MCF 10A (cell line): ENCODE data around the gene CACNA2D2. TPM values are rescaled to one million over a fixed set of nuclear protein-coding genes. Genes with fewer than 3 reads are reported as not detected.

Source experiments
- BruUV-seq: library from RNA; stranded (reverse); fragments of 400-500 nt; replicated peaks from 2 replicates; lab custom pipeline; 2021; lab: Mats Ljungman, UMichigan
- CTCF ChIA-PET: fragments of 300-600 bp; sonication (Branson Sonifier 250); formaldehyde crosslinking; extraction: SDS; loops from one replicate; lab custom pipeline; 2021; ENCODE audit warnings: antibody characterized with exemption, inconsistent platforms; lab: Yijun Ruan, JAX
- POLR2A ChIA-PET: fragments of 300-600, 350-650 bp; sonication (Branson Sonifier 250); formaldehyde crosslinking; extraction: SDS; loops from one replicate; lab custom pipeline; 2020; ENCODE audit warnings: antibody characterized with exemption, inconsistent platforms; lab: Yijun Ruan, JAX
- DNase-seq: peaks from one replicate; pipeline ENCODE4 v3.0.0-alpha.2; 2018; ENCODE audit not compliant: unreplicated experiment
- H3K27ac Mint-ChIP-seq: one replicate; pipeline ENCODE4 v1.8.0; 2022; ENCODE audit warnings: mild to moderate bottlenecking, low read depth, mixed read lengths; ENCODE audit not compliant: unreplicated experiment
- H3K27me3 Mint-ChIP-seq: one replicate; pipeline ENCODE4 v1.8.0; 2022; ENCODE audit warnings: mixed read lengths; ENCODE audit not compliant: insufficient read depth, unreplicated experiment
- H3K36me3 Mint-ChIP-seq: one replicate; pipeline ENCODE4 v1.8.0; 2022; ENCODE audit warnings: mild to moderate bottlenecking, moderate library complexity, mixed read lengths; ENCODE audit not compliant: insufficient read depth, unreplicated experiment
- H3K4me1 Mint-ChIP-seq: one replicate; pipeline ENCODE4 v1.8.0; 2022; ENCODE audit warnings: mixed read lengths; ENCODE audit not compliant: insufficient read depth, unreplicated experiment
- H3K4me3 Mint-ChIP-seq: one replicate; pipeline ENCODE4 v1.8.0; 2022; ENCODE audit warnings: mild to moderate bottlenecking, moderate library complexity, mixed read lengths; ENCODE audit not compliant: unreplicated experiment
- H3K9me3 Mint-ChIP-seq: one replicate; pipeline ENCODE4 v1.8.0; 2022; ENCODE audit warnings: mixed read lengths; ENCODE audit not compliant: unreplicated experiment
- intact Hi-C: fragments of 100-400 bp; cut with micrococcal nuclease; formaldehyde crosslinking; loops from 2 replicates; pipeline ENCODE4 v1.14.1; 2022
- total RNA-seq: library from RNA; stranded (reverse); gene quantifications from 2 replicates; pipeline ENCODE4 v1.2.3, GENCODE V29; 2022
- TF ChIP-seq, protein P1 (sequence below): fragments of 200-600 bp; IDR thresholded peaks from one replicate; pipeline ENCODE4 v1.8.0; 2022; ENCODE audit warnings: antibody characterized with exemption, mild to moderate bottlenecking; ENCODE audit not compliant: unreplicated experiment

The CACNA2D2 gene
- total RNA-seq, 1 experiment from 2014 or later, result not detected

DNA sequence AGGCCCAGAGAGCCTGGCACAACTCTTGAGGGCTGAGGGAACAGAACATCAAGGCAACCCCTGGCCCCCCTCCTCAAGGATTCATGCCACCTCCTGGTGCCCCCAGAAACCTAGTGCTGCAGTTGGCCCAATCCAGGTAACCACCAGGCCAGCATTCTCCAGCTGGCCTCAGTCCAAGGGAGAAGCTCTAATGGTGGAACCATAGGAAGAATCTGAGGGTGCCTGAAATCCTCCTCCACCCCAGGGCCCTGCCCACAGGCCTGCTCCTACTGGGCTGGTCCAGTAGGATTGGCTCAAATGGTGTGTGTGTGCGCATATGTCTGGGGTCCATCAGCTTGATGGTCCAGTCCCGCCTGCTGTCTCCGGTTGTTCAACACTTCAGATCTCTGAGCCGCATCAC, 188.6 kb downstream of the CACNA2D2 start:
- H3K27me3 Mint-ChIP-seq, result no peaks in the 10 kb centered on the region
- no TSS peak for BruUV-seq
- H3K4me3 Mint-ChIP-seq, result no peak overlapping the region
- CTCF ChIA-PET, result interaction anchor here (0.6 to 2.3 kb wide), 4 partner anchors 9 to 73 kb away, joined by 3 to 23 read pairs (median 4); partner anchors contain the start of gene HYAL2
- DNase-seq, result no peak
- H3K36me3 Mint-ChIP-seq, result peaks cover 6% of the 10 kb centered on the region
- TF ChIP-seq, protein P1, sequence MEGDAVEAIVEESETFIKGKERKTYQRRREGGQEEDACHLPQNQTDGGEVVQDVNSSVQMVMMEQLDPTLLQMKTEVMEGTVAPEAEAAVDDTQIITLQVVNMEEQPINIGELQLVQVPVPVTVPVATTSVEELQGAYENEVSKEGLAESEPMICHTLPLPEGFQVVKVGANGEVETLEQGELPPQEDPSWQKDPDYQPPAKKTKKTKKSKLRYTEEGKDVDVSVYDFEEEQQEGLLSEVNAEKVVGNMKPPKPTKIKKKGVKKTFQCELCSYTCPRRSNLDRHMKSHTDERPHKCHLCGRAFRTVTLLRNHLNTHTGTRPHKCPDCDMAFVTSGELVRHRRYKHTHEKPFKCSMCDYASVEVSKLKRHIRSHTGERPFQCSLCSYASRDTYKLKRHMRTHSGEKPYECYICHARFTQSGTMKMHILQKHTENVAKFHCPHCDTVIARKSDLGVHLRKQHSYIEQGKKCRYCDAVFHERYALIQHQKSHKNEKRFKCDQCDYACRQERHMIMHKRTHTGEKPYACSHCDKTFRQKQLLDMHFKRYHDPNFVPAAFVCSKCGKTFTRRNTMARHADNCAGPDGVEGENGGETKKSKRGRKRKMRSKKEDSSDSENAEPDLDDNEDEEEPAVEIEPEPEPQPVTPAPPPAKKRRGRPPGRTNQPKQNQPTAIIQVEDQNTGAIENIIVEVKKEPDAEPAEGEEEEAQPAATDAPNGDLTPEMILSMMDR, result no peak
- POLR2A ChIA-PET, result interaction anchor here (2.3 to 3.2 kb wide), 3 partner anchors 13 to 23 kb away, joined by 6 to 30 read pairs (median 14); partner anchors contain the start of genes HYAL3, IFRD2, NAA80 and TUSC2
- H3K27ac Mint-ChIP-seq, result peak overlapping the region; percentile 46
- intact Hi-C loops, result no loop called here
- H3K9me3 Mint-ChIP-seq, result no peaks in the 10 kb centered on the region
- H3K4me1 Mint-ChIP-seq, result peaks cover 31% of the 10 kb centered on the region

DNA sequence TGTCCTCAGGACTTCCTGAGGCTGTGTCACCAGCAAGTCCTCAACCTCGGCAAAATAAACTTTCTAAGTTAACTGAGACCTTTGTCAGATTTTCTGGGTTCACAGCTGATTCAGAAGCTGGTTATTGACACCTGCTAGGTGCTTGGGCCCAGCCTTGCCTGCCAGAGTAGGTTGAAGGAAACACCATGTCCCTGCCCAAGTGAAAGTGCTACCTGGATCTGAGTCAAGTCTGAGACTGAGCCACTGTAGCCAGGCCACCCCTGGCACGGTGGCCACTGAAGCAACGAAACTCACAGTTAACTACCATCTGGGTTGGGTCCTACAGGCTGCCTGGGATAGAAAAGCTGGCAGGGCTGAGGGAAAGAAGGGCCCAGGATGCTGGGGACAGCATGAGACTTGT, 189.1 kb downstream of the CACNA2D2 start:
- DNase-seq, result no peak
- intact Hi-C loops, result no loop called here
- CTCF ChIA-PET, result interaction anchor here (0.6 to 2.3 kb wide), 4 partner anchors 9 to 237 kb away, joined by 3 to 23 read pairs (median 4); partner anchors contain the start of gene HYAL2
- peaks cover 32% of the 10 kb centered on the region for H3K4me1 Mint-ChIP-seq
- POLR2A ChIA-PET, result interaction anchor here (0.7 to 2.3 kb wide), 3 partner anchors 14 to 35 kb away, joined by 3 to 6 read pairs (median 3); partner anchors contain the start of genes IFRD2, LSMEM2 and TUSC2
- TF ChIP-seq, protein P1, result no peak
- H3K27me3 Mint-ChIP-seq, result no peaks in the 10 kb centered on the region
- BruUV-seq, result no TSS peak
- no peak overlapping the region for H3K4me3 Mint-ChIP-seq
- no peaks in the 10 kb centered on the region for H3K9me3 Mint-ChIP-seq
- peak overlapping the region; percentile 27 for H3K27ac Mint-ChIP-seq
- H3K36me3 Mint-ChIP-seq, result peaks cover 6% of the 10 kb centered on the region

Other genes with a start within 250 kb of the CACNA2D2 start
- gene SEMA3B, start 234.5 kb downstream of the CACNA2D2 start, total RNA-seq, result 7.6 and 12.5 TPM in 2 replicates
- gene LSMEM2, start 224.5 kb downstream of the CACNA2D2 start, total RNA-seq, result 0.20 TPM in 1 of 2 replicates, not detected in the other
- gene IFRD2, start 211.2 kb downstream of the CACNA2D2 start, total RNA-seq, result 135 and 182 TPM in 2 replicates
- gene HYAL3, start 204.2 kb downstream of the CACNA2D2 start, total RNA-seq, result 2.3 and 4.7 TPM in 2 replicates
- 11.4 and 12.4 TPM in 2 replicates for gene NAA80, start 204.2 kb downstream of the CACNA2D2 start, total RNA-seq
- gene HYAL1, start 200.1 kb downstream of the CACNA2D2 start, total RNA-seq, result 0.42 and 0.70 TPM in 2 replicates
- gene HYAL2, start 180.9 kb downstream of the CACNA2D2 start, total RNA-seq, result 11.6 and 12.6 TPM in 2 replicates
- 14.5 and 20.4 TPM in 2 replicates for gene TUSC2, start 175.4 kb downstream of the CACNA2D2 start, total RNA-seq
- gene RASSF1, start 162.8 kb downstream of the CACNA2D2 start, total RNA-seq, result 24.3 and 32.0 TPM in 2 replicates
- 0.68 and 1.0 TPM in 2 replicates for gene ZMYND10, start 157.9 kb downstream of the CACNA2D2 start, total RNA-seq
- 21.1 and 22.1 TPM in 2 replicates for gene NPRL2, start 152.9 kb downstream of the CACNA2D2 start, total RNA-seq
- 24.0 and 24.1 TPM in 2 replicates for gene CYB561D2, start 152.8 kb downstream of the CACNA2D2 start, total RNA-seq
- gene TMEM115, start 144.1 kb downstream of the CACNA2D2 start, total RNA-seq, result 31.9 and 40.3 TPM in 2 replicates
- gene C3orf18, start 64.1 kb upstream of the CACNA2D2 start, total RNA-seq, result 1.3 and 1.9 TPM in 2 replicates
- 19.9 and 23.8 TPM in 2 replicates for gene HEMK1, start 65.9 kb upstream of the CACNA2D2 start, total RNA-seq
- 0.26 and 0.59 TPM in 2 replicates for gene CISH, start 108.1 kb upstream of the CACNA2D2 start, total RNA-seq
- 53.9 and 54.4 TPM in 2 replicates for gene MAPKAPK3, start 113.5 kb upstream of the CACNA2D2 start, total RNA-seq
- 0.14 and 0.34 TPM in 2 replicates for gene DOCK3, start 171.3 kb upstream of the CACNA2D2 start, total RNA-seq